ENCODE measurements around the gene F8A2.
"Not testable (repeated sequence)": the region's sequence is repeated elsewhere in the genome, so short reads cannot be mapped to it uniquely, and the experiment has no call there.

DNA sequence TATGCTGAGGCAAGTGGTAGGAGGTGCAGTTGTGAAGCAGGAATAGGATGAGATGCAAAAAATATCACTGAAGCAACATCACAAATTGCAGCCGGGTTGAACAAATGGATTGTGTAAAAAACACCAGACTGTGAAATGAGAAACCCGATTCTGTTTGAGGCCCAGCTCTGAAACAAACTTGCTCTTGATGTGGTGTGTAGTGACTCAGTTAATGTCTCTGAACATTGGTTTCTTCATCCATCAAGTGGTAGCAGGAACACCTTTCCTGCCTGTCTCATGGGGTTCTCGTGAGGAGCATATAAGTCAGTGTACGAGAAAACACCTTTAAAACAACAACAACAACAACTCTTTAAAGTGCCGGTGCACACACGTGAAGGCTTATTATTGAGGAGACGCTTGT lies 18.2 kb upstream of the F8A2 start:
- TF ChIP-seq, protein P1, sequence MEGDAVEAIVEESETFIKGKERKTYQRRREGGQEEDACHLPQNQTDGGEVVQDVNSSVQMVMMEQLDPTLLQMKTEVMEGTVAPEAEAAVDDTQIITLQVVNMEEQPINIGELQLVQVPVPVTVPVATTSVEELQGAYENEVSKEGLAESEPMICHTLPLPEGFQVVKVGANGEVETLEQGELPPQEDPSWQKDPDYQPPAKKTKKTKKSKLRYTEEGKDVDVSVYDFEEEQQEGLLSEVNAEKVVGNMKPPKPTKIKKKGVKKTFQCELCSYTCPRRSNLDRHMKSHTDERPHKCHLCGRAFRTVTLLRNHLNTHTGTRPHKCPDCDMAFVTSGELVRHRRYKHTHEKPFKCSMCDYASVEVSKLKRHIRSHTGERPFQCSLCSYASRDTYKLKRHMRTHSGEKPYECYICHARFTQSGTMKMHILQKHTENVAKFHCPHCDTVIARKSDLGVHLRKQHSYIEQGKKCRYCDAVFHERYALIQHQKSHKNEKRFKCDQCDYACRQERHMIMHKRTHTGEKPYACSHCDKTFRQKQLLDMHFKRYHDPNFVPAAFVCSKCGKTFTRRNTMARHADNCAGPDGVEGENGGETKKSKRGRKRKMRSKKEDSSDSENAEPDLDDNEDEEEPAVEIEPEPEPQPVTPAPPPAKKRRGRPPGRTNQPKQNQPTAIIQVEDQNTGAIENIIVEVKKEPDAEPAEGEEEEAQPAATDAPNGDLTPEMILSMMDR (IDR thresholded peaks at IDR 0.05), result not testable (repeated sequence)
- TF ChIP-seq POLR2A (IDR thresholded peaks at IDR 0.05), result not testable (repeated sequence)
